ENCODE measurements around the gene STAT1. TPM values are rescaled to one million over a fixed set of nuclear protein-coding genes. Genes with fewer than 3 reads are reported as not detected.

The STAT1 gene
- total and polyA plus RNA-seq, 2 donors, result 61.9 to 75.1 TPM

DNA sequence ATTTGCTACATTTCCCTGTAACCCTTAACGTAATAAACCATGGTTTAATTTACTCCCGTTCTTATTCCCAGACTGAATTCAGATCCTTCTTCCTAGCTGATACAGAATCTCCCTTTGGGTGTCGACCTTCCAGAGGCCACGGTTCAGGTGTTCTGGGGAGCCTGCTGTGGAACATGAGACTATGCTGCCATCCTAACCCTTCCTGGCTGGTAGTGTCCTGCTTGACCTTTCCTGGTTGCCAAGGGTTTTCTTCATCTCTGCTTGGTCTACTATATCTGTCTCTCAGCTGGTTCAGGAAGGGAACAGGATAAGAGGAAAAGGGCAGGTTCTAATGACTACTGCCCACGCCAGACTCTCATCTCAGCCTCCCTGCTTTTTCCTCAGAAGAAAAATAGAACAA lies 36.5 kb downstream of the STAT1 start:
- Histone ChIP-seq H3K4me3 (ENCODE audit: low read depth, low read length) (no peak overlapping the region), H3K4me1 (ENCODE audit: insufficient read depth) (peaks cover 2% of the 10 kb centered on the region), H3K27ac (ENCODE audit: low read depth) (no peak overlapping the region), H3K36me3 (ENCODE audit: insufficient read depth) (peaks cover 2% of the 10 kb centered on the region)
- 95% methylated on average over 5 of the region's 5 CpGs for WGBS
- no peak for DNase-seq (ENCODE audit: extremely low spot score)

GRCh38 chr2:190976521-190976920 lies 37.5 kb downstream of the STAT1 start:
- WGBS, result 92% methylated on average over 2 of the region's 2 CpGs
- H3K27ac ChIP-seq (ENCODE audit: low read depth), result no peak overlapping the region
- peaks cover 2% of the 10 kb centered on the region for H3K4me1 ChIP-seq (ENCODE audit: insufficient read depth)
- no peak overlapping the region for H3K4me3 ChIP-seq (ENCODE audit: low read depth, low read length)
- H3K36me3 ChIP-seq (ENCODE audit: insufficient read depth), result peaks cover 2% of the 10 kb centered on the region
- no peak for DNase-seq (ENCODE audit: extremely low spot score)

- Histone ChIP-seq H3K27ac (ENCODE audit: low read depth) (no peak overlapping the region), H3K4me3 (ENCODE audit: low read depth, low read length) (no peak overlapping the region), H3K36me3 (ENCODE audit: insufficient read depth) (peaks cover 11% of the 10 kb centered on the region), H3K4me1 (ENCODE audit: insufficient read depth) (no peaks in the 10 kb centered on the region)
- 89% methylated on average over 12 of the region's 12 CpGs for WGBS
- DNase-seq (ENCODE audit: extremely low spot score), result no peak
These were observed 39.2 kb downstream of the STAT1 start for GRCh38 chr2:190974629-190975361.

- no peak overlapping the region for H3K27ac ChIP-seq (ENCODE audit: low read depth)
- H3K36me3 ChIP-seq (ENCODE audit: insufficient read depth), result peaks cover 11% of the 10 kb centered on the region
- DNase-seq (ENCODE audit: extremely low spot score), result no peak
- no peak overlapping the region for H3K4me3 ChIP-seq (ENCODE audit: low read depth, low read length)
- no peaks in the 10 kb centered on the region for H3K4me1 ChIP-seq (ENCODE audit: insufficient read depth)
- WGBS, result 81% methylated on average over 11 of the region's 11 CpGs
These were observed 40.0 kb downstream of the STAT1 start for GRCh38 chr2:190973726-190974628.

GRCh38 chr2:190973262-190973661 lies 40.7 kb downstream of the STAT1 start:
- peaks cover 11% of the 10 kb centered on the region for H3K36me3 ChIP-seq (ENCODE audit: insufficient read depth)
- H3K27ac ChIP-seq (ENCODE audit: low read depth), result no peak overlapping the region
- H3K4me3 ChIP-seq (ENCODE audit: low read depth, low read length), result no peak overlapping the region
- H3K4me1 ChIP-seq (ENCODE audit: insufficient read depth), result no peaks in the 10 kb centered on the region
- WGBS, result 96% methylated on average over 1 of the region's 1 CpG
- DNase-seq (ENCODE audit: extremely low spot score), result no peak

DNA sequence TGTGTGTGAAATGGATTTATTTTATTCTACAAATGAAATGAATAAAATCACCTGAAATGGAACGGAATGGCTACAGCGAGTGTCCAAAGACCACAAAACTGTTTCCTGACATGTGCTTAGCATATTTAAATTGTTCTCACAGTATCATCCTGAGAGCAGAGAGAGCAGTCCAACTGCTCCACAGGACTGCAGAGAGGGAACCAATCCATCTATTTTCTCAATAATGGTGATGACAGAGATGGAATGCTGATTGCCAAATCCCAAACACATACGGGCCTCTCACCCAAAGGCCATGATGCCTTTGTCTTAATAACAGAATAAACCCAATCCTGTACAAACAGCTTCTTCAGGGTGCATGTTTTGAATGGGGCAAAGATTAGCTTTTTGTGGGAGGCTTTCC lies 41.1 kb downstream of the STAT1 start:
- 91% methylated on average over 3 of the region's 3 CpGs for WGBS
- peaks cover 11% of the 10 kb centered on the region for H3K36me3 ChIP-seq (ENCODE audit: insufficient read depth)
- no peak for DNase-seq (ENCODE audit: extremely low spot score)
- H3K27ac ChIP-seq (ENCODE audit: low read depth), result no peak overlapping the region
- H3K4me1 ChIP-seq (ENCODE audit: insufficient read depth), result no peaks in the 10 kb centered on the region
- H3K4me3 ChIP-seq (ENCODE audit: low read depth, low read length), result no peak overlapping the region

DNA sequence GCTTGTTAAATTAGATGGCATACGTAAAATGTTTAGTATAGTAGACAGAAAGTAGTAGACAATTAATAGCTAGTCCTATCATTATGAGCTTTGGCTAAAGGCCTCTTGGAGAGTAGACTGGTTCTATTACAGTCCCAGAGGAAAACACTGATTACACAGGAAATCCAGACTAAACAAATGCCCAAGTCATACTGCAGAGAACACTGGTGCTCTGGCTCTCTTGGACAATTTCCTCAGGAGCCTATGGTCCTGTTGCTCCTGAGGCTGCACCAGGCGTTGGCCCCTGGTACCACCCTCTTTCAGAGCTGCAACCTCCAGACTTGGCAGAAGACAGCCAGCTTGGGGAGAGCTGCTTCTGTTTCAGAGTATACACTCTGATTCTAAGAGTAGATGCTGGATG lies 41.8 kb downstream of the STAT1 start:
- DNase-seq (ENCODE audit: extremely low spot score), result no peak
- no peaks in the 10 kb centered on the region for H3K4me1 ChIP-seq (ENCODE audit: insufficient read depth)
- no peak overlapping the region for H3K4me3 ChIP-seq (ENCODE audit: low read depth, low read length)
- H3K36me3 ChIP-seq (ENCODE audit: insufficient read depth), result peaks cover 11% of the 10 kb centered on the region
- WGBS, result 68% methylated on average over 2 of the region's 2 CpGs
- H3K27ac ChIP-seq (ENCODE audit: low read depth), result no peak overlapping the region

DNA sequence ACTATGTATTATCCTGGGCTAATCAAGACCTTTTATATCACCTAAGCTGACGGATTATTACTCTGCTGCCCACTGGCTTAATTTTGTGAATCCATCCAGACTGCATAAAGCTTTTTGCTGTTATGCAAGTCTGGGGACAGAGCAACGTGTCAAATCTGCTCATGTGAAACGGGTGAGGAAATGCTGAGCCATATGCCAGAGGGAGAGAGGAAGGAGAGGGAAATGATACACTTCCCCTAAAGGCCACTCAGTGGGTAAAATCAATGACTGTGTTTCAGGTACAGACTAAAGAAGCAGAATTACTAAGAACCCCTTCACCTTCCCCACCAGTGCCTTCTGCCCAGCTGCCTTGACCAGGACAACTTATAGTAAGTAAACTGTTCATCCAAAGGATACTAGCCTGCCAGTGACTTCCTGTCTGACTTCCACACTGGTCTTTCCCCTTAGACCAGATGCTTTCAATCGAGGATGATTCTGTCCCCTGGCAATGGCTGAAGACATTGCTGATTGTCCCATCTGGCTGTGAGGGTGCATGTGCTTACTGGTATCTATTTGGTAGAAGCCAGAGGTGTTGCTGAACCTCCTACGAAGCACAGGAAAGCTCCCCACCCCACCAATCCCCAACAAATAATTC lies 43.0 kb downstream of the STAT1 start:
- Histone ChIP-seq H3K27ac (ENCODE audit: low read depth) (no peak overlapping the region), H3K4me1 (ENCODE audit: insufficient read depth) (no peaks in the 10 kb centered on the region), H3K36me3 (ENCODE audit: insufficient read depth) (peaks cover 11% of the 10 kb centered on the region), H3K4me3 (ENCODE audit: low read depth, low read length) (no peak overlapping the region)
- 81% methylated on average over 5 of the region's 5 CpGs for WGBS
- DNase-seq (ENCODE audit: extremely low spot score), result no peak

- Histone ChIP-seq H3K27ac (ENCODE audit: low read depth) (no peak overlapping the region), H3K4me3 (ENCODE audit: low read depth, low read length) (no peak overlapping the region), H3K4me1 (ENCODE audit: insufficient read depth) (no peaks in the 10 kb centered on the region), H3K36me3 (ENCODE audit: insufficient read depth) (peaks cover 11% of the 10 kb centered on the region)
- 90% methylated on average over 3 of the region's 3 CpGs for WGBS
- DNase-seq (ENCODE audit: extremely low spot score), result no peak
These were observed 43.8 kb downstream of the STAT1 start for GRCh38 chr2:190970160-190970559.

DNA sequence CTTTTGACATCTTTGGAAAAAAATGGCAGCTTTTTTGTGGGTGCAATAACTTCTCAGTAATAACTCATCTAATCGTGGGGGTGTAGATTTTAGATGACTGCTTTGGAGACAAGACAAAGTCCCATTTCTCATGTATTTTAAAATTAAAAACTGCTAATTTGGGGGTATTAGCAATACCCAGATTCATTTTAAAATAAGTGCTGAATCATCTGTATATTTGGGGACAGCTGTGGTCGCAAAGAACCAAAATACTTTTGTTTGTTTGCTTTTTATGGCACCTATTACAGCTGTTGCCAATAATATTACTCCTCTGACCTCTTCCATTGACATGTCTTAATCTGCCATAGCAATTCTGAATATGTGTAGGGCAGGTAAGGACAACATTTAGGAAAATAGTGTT lies 45.4 kb downstream of the STAT1 start:
- Histone ChIP-seq H3K27ac (ENCODE audit: low read depth) (no peak overlapping the region), H3K4me1 (ENCODE audit: insufficient read depth) (no peaks in the 10 kb centered on the region), H3K4me3 (ENCODE audit: low read depth, low read length) (no peak overlapping the region), H3K36me3 (ENCODE audit: insufficient read depth) (peaks cover 12% of the 10 kb centered on the region)
- no peak for DNase-seq (ENCODE audit: extremely low spot score)
- 93% methylated on average over 2 of the region's 2 CpGs for WGBS

- no peak for DNase-seq (ENCODE audit: extremely low spot score)
- no peak overlapping the region for H3K27ac ChIP-seq (ENCODE audit: low read depth)
- H3K36me3 ChIP-seq (ENCODE audit: insufficient read depth), result peaks cover 11% of the 10 kb centered on the region
- no peaks in the 10 kb centered on the region for H3K4me1 ChIP-seq (ENCODE audit: insufficient read depth)
- no peak overlapping the region for H3K4me3 ChIP-seq (ENCODE audit: low read depth, low read length)
- 93% methylated on average over 2 of the region's 2 CpGs for WGBS
These were observed 48.3 kb downstream of the STAT1 start for GRCh38 chr2:190965580-190966222.

GRCh38 chr2:190964170-190964795 lies 49.7 kb downstream of the STAT1 start:
- H3K27ac ChIP-seq (ENCODE audit: low read depth), result no peak overlapping the region
- H3K4me1 ChIP-seq (ENCODE audit: insufficient read depth), result no peaks in the 10 kb centered on the region
- H3K4me3 ChIP-seq (ENCODE audit: low read depth, low read length), result no peak overlapping the region
- 71% methylated on average over 6 of the region's 6 CpGs for WGBS
- H3K36me3 ChIP-seq (ENCODE audit: insufficient read depth), result peaks cover 5% of the 10 kb centered on the region
- no peak for DNase-seq (ENCODE audit: extremely low spot score)

DNA sequence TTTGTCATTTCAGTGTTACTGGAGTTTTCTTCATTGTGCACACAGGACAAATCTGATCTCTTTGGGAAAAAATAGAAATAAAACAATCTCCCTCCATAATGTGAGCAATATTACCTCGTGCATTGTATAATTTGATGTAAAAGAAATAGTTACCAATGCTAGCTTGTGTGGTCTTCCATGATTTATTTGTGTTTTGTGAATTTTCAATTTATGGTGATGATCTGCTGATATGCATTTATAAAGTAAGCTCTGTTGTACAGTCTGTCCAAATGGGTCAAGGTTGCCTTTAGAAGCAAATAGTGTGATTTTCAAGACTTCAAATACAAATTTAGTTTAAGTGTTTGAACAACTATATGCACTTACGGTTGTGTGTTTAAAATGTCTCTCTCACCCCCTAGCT lies 50.9 kb downstream of the STAT1 start:
- peaks cover 5% of the 10 kb centered on the region for H3K36me3 ChIP-seq (ENCODE audit: insufficient read depth)

More for the DNA sequence above, 50.9 kb downstream of the STAT1 start:
- no peak overlapping the region for H3K4me3 ChIP-seq (ENCODE audit: low read depth, low read length)
- no peak overlapping the region for H3K27ac ChIP-seq (ENCODE audit: low read depth)
- 75% methylated on average over 2 of the region's 2 CpGs for WGBS
- no peak for DNase-seq (ENCODE audit: extremely low spot score)
- H3K4me1 ChIP-seq (ENCODE audit: insufficient read depth), result no peaks in the 10 kb centered on the region
